Lower leg skin (tissue), 4 donors: Measurements from ENCODE around the gene DENND1A. TPM values are rescaled to one million over a fixed set of nuclear protein-coding genes. Genes with fewer than 3 reads are reported as not detected.

Experiments
- DNase-seq, 2 donors: peaks; one replicate each; pipeline ENCODE4 v3.0.0-alpha.2; 2019; ENCODE audit warnings: low spot score in 2 of 2
- H3K4me3 ChIP-seq: fragments of 200-600 bp; sonication (generic); 2 replicates; pipeline ENCODE4 v1.5.1; 2017; ENCODE audit warnings: mild to moderate bottlenecking, low read depth; ENCODE audit not compliant: poor library complexity, severe bottlenecking
- POLR2A ChIP-seq, 2 donors: fragments of 450-650 bp; IDR thresholded peaks; one replicate each; pipeline ENCODE4 v1.6.1; 2016 to 2017; ENCODE audit warnings: antibody characterized with exemption in 2 of 2, mild to moderate bottlenecking in 1 of 2, moderate library complexity in 1 of 2
- WGBS, 2 donors: methylation state at CpG; one replicate each; pipeline ENCODE4 v1.1.5; 2018; 5-methylcytosine and 5-hydroxymethylcytosine counted together
- intact Hi-C: fragments of 100-400 bp; cut with DNase I; formaldehyde crosslinking; loops from one replicate; pipeline ENCODE4 v1.15.0; 2023; ENCODE audit warnings: low total_unique reads
- total RNA-seq, 4 donors: library from RNA; depleted of rRNA; stranded (reverse); fragments of >200 nt; gene quantifications; one replicate each; pipeline ENCODE4 v1.1.0, GENCODE V29; 2016
- TF ChIP-seq, protein P1 (sequence below), 3 donors: fragments of 450-650 bp; IDR thresholded peaks; one replicate each; pipeline ENCODE4 v1.5.1; 2016; ENCODE audit warnings: antibody characterized with exemption in 3 of 3, mild to moderate bottlenecking in 3 of 3, moderate library complexity in 2 of 3

The DENND1A gene
- total RNA-seq, 4 donors from 2014 or later, result 6.5 to 16.3 (median 12.3) TPM

- TF ChIP-seq, protein P1, sequence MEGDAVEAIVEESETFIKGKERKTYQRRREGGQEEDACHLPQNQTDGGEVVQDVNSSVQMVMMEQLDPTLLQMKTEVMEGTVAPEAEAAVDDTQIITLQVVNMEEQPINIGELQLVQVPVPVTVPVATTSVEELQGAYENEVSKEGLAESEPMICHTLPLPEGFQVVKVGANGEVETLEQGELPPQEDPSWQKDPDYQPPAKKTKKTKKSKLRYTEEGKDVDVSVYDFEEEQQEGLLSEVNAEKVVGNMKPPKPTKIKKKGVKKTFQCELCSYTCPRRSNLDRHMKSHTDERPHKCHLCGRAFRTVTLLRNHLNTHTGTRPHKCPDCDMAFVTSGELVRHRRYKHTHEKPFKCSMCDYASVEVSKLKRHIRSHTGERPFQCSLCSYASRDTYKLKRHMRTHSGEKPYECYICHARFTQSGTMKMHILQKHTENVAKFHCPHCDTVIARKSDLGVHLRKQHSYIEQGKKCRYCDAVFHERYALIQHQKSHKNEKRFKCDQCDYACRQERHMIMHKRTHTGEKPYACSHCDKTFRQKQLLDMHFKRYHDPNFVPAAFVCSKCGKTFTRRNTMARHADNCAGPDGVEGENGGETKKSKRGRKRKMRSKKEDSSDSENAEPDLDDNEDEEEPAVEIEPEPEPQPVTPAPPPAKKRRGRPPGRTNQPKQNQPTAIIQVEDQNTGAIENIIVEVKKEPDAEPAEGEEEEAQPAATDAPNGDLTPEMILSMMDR (IDR thresholded peaks at IDR 0.05), result no peak
- TF ChIP-seq POLR2A (IDR thresholded peaks at IDR 0.05), result no peak
- intact Hi-C loops, result no loop called here
- no peak for DNase-seq
- no peak overlapping the region for H3K4me3 ChIP-seq
- 51 to 53% methylated on average over 12 of the region's 12 CpGs for WGBS, 2 donors
These were observed 582.5 kb downstream of the DENND1A start for GRCh38 chr9:123347289-123348060.

- H3K4me3 ChIP-seq, result no peak overlapping the region
- no peak for DNase-seq
- TF ChIP-seq, protein P1 (IDR thresholded peaks at IDR 0.05), result no peak
- no peak for TF ChIP-seq POLR2A (IDR thresholded peaks at IDR 0.05)
- intact Hi-C loops, result no loop called here
- 93% methylated on average over 3 of the region's 3 CpGs for WGBS, 2 donors
These were observed 583.1 kb downstream of the DENND1A start for GRCh38 chr9:123346826-123347225.

DNA sequence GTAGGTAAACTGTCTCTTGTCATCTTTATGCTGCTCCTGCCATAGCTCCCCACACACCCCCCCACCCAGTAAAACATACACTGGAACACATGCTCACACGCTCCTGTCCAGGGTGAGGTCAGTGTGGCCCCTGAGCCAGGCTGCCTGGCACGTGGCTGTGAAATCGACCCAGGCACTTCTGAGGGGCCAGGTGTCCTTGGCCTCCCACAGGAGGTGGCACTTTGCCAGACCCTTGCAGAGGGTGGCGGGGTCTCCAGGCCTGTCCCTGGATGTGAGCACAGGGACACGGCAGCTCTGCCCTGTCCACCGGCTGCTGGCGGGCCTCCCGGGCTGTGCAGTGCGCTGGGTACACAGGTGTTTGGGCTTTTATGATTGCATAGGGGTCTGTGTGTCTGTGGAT, 583.9 kb downstream of the DENND1A start:
- H3K4me3 ChIP-seq, result no peak overlapping the region
- TF ChIP-seq, protein P1 (IDR thresholded peaks at IDR 0.05), result no peak
- TF ChIP-seq POLR2A (IDR thresholded peaks at IDR 0.05), result no peak
- no peak for DNase-seq
- intact Hi-C loops, result no loop called here
- 71 to 79% methylated on average over 7 to 9 of the region's 9 CpGs for WGBS, 2 donors

GRCh38 chr9:123345567-123345955, 584.4 kb downstream of the DENND1A start:
- WGBS, 2 donors, result 38 to 42% methylated on average over 6 of the region's 6 CpGs
- TF ChIP-seq, protein P1 (IDR thresholded peaks at IDR 0.05), result no peak
- no peak for TF ChIP-seq POLR2A (IDR thresholded peaks at IDR 0.05)
- DNase-seq, result no peak
- intact Hi-C loops, result no loop called here
- H3K4me3 ChIP-seq, result no peak overlapping the region

GRCh38 chr9:123344192-123344949, 585.6 kb downstream of the DENND1A start:
- intact Hi-C loops, result no loop called here
- H3K4me3 ChIP-seq, result no peak overlapping the region
- TF ChIP-seq, protein P1 (IDR thresholded peaks at IDR 0.05), result no peak
- no peak for TF ChIP-seq POLR2A (IDR thresholded peaks at IDR 0.05)
- 92% methylated on average over 9 of the region's 9 CpGs for WGBS, 2 donors
- no peak for DNase-seq
